ENCODE measurements around the gene PDCD7.
"Not testable (repeated sequence)": the region's sequence is repeated elsewhere in the genome, so short reads cannot be mapped to it uniquely, and the experiment has no call there.

The PDCD7 gene

DNA sequence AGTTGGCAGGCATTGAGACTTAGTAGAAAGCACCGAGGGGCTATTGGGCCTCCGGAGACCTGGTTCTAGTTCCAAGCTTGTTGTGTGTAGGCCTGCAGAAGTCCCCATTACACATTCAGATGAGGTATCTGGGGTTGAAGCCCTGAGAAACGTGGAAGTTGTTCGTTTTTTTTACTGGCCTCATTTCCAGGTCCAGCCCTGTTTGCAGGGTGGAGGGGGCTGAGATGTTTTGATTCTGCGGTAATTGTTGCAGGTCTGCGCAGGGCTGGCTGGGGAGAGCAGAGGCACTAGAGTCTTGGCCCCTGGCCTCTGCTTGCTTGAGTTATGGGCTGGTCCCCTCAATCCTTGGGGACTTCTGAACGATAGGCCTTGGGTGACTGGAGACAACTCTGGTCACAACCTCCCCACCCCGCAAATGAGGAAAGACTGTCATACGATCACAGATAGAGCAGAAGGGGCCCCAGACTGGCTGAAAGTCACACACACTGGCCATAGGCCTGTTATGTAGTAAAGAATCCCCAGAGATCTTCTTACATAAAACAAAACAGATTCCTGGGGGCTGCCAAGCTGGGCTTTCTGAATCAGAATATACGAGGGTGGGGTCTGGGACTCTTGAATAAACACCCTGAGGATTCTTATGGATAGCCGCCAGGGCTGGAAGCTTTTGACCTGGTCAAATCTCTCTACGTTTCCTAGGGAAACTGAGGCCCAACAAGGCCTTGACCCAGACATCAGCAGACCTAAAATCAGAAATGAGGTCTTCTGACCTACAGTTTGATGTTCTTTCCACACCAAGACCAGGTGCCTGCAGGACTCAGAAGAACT lies 41.5 kb downstream of the PDCD7 start:
- no peak for DNase-seq (ENCODE audit: low read depth, low spot score)

DNA sequence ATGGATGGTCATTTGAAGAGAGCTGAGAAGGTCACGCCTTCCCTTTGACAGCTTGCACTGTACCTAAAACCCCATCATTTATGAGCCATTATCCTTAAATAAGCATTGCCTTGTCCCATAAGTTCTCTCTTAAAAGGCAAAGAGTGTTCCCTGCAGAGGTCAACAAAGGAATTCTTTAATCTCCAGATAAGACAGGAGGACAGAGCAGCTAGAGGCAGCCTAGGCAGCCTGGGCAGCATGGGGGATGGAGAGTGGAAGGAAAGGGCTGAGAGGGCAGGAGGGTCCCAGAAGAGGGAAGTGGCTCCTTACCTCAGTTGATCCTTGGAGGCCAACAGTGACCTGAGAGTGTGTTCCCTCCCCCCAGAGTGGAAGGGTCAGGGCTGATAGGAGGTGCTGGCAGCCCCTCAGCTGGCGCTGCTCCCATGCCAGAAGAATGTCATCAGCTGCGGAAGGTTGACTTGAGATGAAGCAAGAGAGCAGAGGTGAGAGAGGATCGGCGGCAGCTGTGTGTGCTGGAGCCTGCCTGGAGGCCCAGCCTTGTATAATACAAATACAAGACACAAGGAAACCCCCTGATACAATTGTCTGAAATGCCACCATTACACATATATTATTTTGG lies 44.3 kb downstream of the PDCD7 start:
- no peak for DNase-seq (ENCODE audit: low read depth, low spot score)

DNA sequence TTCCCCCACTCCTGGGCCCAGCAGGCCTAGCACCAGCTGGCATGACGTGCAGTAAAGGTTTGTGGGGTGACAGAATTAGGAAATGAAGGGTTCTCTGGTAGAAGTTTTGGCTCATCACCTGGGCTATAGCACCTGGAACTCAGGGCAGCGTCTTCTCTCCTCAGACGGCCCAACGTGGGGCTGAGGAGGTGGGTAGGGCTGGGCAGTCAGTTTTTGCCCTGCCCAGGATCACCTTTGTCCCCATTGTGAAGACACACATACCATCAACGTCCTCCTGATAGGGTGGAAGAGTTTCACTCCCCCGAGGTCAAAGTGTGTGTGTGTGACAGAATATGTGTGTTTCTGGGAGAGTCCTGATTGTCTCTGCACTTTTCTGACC lies 45.0 kb downstream of the PDCD7 start:
- DNase-seq (ENCODE audit: low read depth, low spot score), result no peak

DNA sequence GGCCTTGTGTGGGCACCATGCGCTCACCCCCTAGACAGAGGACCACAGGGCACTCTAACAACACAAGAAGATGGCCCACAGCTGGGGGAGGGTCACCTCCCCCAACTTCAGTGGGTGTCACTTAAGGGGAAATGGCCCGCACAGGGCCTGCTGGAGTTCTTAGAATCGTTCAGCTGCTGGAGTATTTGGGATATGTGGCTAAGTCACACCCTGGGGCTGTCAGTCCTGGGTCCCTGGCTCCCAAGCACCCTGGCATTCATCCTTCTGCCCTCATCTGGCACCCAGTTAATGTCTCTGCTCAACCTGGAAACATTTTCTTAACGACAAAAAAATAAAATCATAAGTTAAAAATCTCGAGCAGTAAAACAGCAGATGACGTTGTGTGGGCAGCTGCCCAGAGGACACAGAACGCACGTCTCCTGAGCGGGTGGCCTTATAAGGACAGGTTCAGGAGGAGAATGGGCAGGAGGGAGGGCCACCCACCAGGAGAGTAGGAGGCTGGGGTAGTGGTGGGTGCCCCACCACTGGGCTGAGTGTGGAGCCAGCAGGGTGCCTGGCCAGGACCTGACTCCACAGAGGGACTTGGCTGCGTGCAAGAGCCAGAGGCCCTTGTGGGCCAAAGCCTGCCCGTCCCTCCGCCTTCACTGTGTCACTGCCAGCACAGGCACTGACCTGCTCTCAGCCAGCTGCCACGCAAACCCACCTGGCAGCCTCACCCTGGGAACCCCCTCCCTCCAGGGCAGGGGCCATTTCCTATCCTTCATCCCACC lies 45.5 kb downstream of the PDCD7 start:
- no peak for DNase-seq (ENCODE audit: low read depth, low spot score)

DNA sequence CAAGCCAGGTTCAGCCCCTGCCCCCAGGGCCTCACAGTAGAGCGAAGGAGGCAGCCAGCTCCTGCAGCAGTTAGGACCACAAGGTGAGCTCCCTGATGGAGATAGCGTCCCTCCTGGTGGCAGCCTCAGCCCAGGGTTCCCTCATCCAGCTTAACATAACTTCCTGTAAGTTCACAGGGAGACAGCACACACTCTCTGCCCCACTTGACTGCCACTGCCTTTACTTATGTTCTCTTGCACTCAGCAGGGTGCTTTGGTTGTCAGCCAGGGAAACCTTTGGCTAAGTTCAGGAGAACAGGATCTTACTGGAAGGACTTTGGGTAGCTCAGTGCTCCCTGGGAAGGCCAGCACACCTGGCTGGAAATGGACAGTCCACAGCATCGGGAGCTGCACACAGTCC lies 46.2 kb downstream of the PDCD7 start:
- no peak for DNase-seq (ENCODE audit: low read depth, low spot score)

DNA sequence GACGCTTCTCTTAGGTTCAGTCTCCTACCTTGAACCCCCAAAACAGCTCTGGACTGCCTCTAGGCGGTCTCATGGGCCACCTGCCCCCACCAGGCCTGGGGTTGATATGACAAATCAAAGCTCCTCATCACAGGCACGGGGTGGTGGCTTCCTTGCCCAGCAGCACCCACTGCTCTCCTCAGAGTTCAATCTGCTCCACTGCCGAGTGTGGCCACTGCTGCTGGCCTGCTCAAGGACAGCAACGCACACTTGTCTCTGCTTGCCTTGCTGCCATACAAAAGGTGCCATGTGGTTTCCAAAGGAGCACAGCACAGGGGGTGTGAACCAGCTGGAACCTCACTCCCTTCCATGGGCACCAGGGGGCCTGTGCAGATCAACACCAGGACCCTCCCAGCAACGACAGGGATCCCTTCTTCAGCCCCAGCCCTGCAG lies 46.9 kb downstream of the PDCD7 start:
- DNase-seq (ENCODE audit: low read depth, low spot score), result peak; percentile 37

DNA sequence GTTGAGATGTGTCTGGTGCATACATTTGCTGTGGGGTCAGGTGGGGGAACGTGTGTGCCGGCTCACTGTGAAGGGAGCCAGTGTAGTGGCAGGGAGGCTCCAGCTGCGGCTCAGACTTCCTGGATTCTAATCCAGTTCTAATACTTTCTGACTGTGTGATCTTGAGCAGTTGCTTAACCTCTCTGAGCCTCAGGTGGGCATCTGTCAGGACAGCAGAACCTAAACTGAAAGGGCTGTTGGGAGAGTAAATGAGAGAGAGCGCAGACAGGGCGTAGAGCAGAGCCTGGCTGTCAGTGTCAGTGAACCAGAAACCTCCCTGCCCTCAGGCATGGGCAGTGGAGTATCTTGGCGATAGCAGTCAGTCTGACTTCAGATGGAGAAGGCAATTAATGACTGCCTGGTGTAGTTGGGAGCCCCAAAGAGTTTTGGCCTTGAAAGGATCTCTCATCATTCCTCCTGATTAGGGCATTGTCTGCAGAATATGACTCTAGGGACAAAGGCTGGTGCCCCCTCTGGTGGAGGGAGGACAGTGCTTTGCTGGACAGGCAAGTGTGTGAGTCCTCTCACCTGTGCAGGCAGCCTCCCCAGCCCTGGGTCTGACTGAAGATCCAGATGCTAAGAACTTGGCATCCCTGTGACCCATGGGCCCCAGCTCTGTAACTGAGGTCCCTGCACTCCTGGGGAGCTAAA lies 47.5 kb downstream of the PDCD7 start:
- peak; percentile 60 for DNase-seq (ENCODE audit: low read depth, low spot score)

DNA sequence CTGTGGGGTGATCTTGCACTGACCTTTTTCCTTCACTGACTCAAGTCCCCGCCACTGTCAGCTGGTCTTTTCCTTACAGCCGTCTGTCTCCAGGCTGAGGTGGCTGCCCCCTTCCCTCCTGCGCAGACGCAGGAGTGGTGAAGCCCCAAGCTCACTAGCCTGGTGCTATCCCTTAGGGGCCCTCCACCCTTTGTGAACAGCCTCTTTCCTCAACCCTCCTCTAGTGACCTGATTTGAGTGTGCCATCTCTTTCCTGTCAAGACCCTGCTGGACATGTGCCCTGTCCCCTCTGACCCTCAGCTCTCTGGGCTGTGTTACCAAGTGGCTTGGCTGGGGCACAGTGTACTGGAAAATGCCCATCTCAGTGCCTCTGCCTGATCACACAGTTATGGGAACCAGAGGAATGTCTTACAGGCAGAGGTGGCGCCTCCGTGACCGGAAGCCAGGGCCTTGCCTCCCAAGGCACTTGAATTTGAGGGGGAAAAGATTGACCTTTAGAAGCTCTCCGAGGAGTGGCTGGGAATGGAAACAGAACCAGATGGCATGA lies 48.3 kb downstream of the PDCD7 start:
- DNase-seq (ENCODE audit: low read depth, low spot score), result no peak

DNA sequence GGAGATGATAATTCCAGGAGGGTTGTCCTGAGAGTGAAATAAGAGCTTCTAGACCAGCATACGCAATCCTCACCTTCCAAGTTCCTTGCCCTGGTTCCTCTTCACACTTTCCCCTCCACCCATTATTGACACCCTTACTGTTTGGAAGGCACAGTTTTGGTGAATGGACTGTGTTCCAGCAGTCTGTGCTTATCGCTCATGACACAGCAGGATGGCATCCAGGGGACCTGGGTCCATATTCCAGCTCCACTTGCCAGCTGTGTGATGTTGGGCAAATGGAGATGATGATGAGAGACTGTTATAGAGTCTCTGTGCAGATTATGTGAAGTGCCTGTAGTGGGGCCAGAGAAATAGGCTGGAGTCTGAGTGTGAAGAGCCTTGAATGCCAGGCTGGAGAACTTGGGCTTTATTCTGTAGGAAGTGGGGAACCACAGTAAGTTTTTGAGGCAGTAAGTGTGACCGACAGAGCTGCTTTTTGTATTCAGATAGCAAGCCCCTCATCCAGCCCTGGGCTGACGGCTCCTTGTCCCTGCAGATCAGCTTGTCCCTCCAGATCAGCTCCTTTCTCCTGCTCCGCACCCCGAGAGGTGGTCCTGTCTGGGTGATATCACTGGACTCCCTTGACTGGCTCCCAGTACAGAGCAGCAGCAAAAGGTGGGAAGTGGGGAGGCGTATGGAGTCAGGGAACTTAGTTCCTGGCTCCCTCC lies 49.0 kb downstream of the PDCD7 start:
- no peak for DNase-seq (ENCODE audit: low read depth, low spot score)

DNA sequence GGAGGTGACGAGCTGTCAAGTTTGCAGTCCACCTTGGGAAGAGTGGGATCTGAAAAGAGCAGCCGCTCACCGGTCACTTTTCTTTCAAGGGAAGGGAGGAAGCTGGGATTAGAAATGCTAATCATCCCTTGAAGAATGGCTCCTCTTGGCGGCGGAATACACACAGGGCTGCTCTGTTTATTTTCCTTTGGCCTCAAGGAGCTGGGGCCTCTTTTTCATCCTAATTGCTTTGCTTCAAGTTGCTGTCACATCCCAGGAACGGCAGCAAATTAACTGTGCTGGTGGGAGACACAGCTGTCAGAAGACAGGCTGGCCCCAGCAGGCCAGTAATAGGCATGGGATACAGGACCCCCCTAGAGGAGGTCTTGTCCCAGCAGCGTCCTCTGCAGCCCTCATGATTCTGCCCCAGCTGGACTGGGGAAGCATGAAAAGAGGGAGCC lies 50.3 kb downstream of the PDCD7 start:
- peak; percentile 87 for DNase-seq (ENCODE audit: low read depth, low spot score)

DNA sequence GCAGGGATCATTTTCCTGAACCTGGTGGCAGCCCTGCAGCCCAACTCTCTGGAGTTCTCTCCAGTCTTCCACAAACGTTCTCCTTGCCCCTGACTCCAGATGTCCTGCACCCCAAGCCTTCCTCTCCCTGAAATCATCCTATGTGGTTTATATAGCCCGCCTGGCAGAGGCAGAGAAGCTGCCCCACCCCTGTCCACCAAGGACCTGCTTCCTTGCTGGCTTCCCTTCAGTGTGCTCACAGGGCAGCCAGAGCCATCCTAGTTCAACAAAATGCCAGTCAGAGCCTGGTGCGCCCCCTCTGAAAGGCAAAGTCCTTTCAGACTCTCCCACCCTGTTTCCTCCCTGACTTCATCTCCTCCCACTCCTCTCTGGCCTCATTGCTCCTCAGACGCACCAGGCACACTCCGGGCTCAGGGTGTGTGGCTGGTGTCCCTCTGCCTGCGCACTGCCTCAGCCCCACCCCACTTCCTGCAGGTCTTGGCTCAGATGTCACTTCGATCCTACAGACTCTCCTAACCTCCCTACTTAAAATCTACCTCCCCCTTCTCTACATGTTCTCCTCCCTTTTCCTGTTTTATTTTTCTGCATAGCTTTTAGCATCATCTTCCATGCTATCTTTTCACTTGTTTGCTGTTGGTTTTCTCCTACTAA lies 51.2 kb downstream of the PDCD7 start:
- peak; percentile 61 for DNase-seq (ENCODE audit: low read depth, low spot score)

DNA sequence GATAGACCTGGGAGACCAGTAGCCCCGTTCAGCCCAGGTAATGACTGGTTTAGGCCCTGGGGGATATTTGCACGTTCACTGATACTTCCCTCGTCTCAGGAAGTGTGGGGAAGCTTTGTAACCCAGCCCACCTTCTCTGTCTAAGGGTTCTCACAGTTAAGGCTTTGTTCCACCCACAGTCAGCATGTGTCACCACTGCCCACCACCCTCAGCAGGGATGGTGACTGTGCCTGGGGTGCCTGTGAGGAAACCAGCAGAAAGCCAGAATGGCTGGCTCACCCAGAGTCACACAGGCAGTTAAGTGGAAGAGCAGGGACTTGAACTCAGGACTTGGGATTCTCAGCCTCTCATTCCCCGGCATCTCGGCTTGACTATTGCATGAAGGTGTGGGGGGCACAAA lies 51.9 kb downstream of the PDCD7 start:
- DNase-seq (ENCODE audit: low read depth, low spot score), result no peak

DNA sequence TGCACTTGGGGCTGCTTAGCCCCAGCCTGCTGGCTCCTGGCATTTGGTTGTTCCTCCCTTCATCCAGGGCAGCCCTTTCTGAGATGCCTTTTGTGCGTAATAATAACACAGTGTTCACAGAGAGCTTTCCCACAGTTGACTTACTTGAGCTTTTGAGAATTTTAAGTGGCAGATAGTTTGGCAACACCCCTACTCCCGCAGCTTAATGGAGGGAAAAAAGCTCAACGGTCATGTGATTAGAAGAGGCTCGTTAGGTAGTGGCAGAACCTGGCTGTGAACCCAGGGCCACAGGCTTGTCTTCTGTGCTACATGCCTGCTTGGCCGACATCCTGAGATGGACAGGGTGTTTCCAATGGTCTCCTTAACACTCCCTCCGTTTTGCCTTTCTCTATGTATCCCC lies 52.3 kb downstream of the PDCD7 start:
- no peak for DNase-seq (ENCODE audit: low read depth, low spot score)

DNA sequence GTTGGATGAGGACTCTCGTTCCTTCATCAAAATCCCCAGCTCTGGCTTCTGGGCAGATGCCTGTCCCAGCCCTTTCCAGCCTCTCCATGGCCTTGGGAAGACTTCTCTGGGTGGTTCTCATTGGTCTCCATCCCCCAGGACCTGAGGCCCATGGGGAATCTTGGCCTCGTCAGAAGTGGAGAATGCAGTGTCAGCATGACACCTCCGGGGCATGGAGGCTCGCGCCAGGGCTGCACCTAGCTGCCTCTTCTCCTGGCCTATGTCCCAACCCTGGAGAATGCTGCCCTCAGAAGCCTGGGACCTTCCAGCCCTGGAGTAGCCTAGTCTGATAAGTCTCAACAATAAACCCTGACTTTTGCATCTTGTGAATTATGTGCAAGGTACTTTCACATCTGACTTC lies 54.0 kb downstream of the PDCD7 start:
- peak; percentile 32 for DNase-seq (ENCODE audit: low read depth, low spot score)

DNA sequence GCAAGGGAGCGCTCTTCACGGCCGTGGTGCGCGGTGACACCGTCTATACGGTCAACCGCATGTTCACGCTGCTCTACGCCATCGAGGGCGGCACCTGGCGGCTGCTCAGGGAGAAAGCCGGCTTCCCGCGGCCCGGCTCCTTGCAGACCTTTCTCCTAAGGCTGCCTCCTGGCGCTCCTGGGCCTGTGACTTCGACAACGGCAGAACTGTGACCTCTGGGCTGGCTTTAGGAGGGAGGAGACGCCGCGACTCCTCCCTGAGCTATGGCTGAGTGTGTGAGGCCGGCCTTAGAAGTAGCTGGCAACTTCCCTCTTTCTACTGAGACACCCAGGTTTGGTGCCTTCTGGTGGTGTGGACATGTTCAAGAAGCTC lies 55.6 kb downstream of the PDCD7 start:
- DNase-seq (ENCODE audit: low read depth, low spot score), result peak; percentile 93

DNA sequence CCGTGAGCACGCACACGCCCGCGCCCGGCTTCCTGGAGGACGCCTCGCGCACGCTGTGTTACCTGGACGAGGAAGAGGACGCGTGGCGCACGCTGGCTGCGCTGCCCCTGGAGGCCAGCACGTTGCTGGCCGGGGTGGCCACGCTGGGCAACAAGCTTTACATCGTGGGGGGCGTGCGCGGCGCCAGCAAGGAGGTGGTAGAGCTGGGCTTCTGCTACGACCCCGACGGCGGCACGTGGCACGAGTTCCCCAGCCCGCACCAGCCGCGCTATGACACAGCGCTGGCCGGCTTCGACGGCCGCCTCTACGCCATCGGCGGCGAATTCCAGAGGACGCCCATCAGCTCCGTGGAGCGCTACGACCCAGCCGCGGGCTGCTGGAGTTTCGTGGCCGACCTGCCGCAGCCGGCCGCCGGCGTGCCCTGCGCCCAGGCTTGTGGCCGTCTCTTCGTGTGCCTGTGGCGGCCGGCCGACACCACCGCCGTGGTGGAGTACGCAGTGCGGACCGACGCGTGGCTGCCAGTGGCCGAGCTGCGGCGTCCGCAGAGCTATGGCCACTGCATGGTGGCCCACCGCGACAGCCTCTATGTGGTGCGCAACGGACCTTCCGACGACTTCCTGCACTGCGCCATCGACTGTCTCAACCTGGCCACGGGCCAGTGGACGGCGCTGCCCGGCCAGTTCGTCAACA lies 56.2 kb downstream of the PDCD7 start:
- no peak for DNase-seq (ENCODE audit: low read depth, low spot score)

DNA sequence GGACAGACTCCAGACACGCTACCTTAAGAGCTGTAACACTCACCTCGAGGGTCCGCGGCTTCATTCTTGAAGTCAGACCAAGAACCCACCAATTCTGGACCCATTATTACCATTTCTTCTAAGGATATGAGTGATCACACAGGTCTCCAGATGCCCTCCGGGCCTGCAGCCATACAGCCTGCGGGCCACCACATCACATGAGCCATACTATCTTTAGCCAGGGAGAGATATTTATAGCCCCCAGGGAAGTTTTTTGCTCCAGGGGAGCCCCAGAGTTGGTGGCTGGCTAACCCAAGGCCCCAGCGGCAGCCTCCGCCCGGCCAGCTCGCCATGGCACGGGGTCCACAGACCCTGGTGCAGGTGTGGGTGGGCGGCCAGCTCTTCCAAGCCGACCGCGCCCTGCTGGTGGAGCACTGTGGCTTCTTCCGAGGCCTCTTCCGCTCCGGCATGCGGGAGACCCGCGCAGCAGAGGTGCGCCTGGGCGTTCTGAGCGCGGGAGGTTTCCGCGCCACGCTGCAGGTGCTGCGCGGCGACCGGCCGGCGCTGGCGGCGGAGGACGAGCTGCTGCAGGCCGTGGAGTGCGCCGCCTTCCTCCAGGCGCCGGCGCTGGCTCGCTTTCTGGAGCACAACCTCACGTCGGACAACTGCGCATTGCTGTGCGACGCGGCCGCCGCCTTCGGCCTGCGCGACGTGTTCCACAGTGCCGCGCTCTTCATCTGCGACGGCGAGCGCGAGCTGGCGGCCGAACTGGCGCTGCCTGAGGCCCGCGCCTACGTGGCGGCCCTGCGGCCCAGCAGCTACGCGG lies 56.9 kb downstream of the PDCD7 start, which contains the start of gene KBTBD13:
Gene KBTBD13 (plus strand): TSS at position 261 of the 805 bp plus-strand sequence. CDS start 70 bp downstream, at position 331.
- no peak for DNase-seq (ENCODE audit: low read depth, low spot score)

DNA sequence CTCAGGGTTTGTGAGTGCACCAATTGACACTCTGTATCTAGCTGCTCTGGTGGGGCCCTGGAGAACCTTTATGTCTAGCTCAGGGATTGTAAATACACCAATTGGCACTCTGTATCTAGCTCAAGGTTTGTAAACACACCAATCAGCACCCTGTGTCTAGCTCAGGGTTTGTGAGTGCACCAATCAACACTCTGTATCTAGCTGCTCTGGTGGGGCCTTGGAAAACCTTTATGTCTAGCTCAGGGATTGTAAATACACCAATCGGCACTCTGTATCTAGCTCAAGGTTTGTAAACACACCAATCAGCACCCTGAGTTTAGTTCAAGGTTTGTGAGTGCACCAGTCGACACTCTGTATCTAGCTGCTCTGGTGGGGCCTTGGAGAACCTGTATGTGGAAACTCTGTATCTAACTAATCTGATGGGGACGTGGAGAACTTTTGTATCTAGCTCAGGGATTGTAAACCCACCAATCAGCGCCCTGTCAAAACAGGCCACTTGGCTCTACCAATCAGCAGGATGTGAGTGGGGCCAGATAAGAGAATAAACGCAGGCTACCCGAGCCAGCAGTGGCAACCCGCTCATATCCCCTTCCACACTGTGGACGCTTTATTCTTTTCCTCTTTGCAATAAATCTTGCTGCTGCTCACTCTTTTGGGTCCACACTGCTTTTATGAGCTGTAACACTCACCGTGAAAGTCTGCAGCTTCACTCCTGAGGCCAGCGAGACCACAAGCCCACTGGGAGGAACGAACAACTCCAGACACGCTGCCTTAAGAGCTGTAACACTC lies 57.8 kb downstream of the PDCD7 start:
- not testable (repeated sequence) for DNase-seq (ENCODE audit: low read depth, low spot score)
